IMR-90 (cell line): ENCODE measurements around the gene GAD2. TPM values are rescaled to one million over a fixed set of nuclear protein-coding genes. Genes with fewer than 3 reads are reported as not detected.

Source experiments
- ATAC-seq: fragments of 200-7000 bp; cut with Tn5 transposase; 2 replicates; pipeline ENCODE4 v1.9.1; 2020; ENCODE audit warnings: low read depth, mild to moderate bottlenecking, moderate library complexity
- BruUV-seq: library from RNA; stranded (reverse); fragments of 400-500 nt; replicated peaks from 2 replicates; lab custom pipeline; 2021; lab: Mats Ljungman, UMichigan
- CTCF ChIA-PET: fragments of 300-600 bp; formaldehyde crosslinking; extraction: SDS; loops from one replicate; lab custom pipeline; 2021; ENCODE audit warnings: antibody characterized with exemption; lab: Yijun Ruan, JAX
- POLR2A ChIA-PET: fragments of 300-600 bp; sonication (Branson Sonifier 250); formaldehyde crosslinking; loops from one replicate; lab custom pipeline; 2022; ENCODE audit warnings: antibody characterized with exemption; ENCODE audit not compliant: unreplicated experiment; lab: Charles Lee
- DNase-seq: peaks from one replicate; pipeline ENCODE4 v3.0.0; 2013
- H2AFZ ChIP-seq: replicated peaks from 2 replicates; pipeline ENCODE3; 2013; ENCODE audit warnings: low read length, mild to moderate bottlenecking; ENCODE audit not compliant: poor library complexity
- H2AK5ac ChIP-seq: 2 replicates; pipeline ENCODE4 v1.6.1; 2013; ENCODE audit warnings: low read depth, low read length, inconsistent platforms
- H2AK9ac ChIP-seq: replicated peaks from 2 replicates; pipeline ENCODE3; 2013; ENCODE audit warnings: mild to moderate bottlenecking, low read depth, low read length, moderate library complexity; ENCODE audit not compliant: poor library complexity
- H2BK120ac ChIP-seq: 2 replicates; pipeline ENCODE4 v1.6.1; 2013; ENCODE audit warnings: low read depth, low read length, inconsistent platforms
- H2BK15ac ChIP-seq: 3 replicates; pipeline ENCODE4 v1.6.1; 2013; ENCODE audit warnings: low read depth, low read length, inconsistent platforms
- H2BK20ac ChIP-seq: 2 replicates; pipeline ENCODE4 v1.6.1; 2013; ENCODE audit warnings: low read depth, mild to moderate bottlenecking, inconsistent platforms, low read length, moderate library complexity
- H2BK5ac ChIP-seq: 2 replicates; pipeline ENCODE4 v1.6.1; 2013; ENCODE audit warnings: mild to moderate bottlenecking, low read depth, low read length, inconsistent platforms; ENCODE audit not compliant: poor library complexity, severe bottlenecking
- H3K14ac ChIP-seq: replicated peaks from 2 replicates; pipeline ENCODE4 v1.6.1; 2013; ENCODE audit warnings: low read depth, low read length, inconsistent platforms
- H3K18ac ChIP-seq: 2 replicates; pipeline ENCODE4 v1.6.1; 2013; ENCODE audit warnings: low read depth, low read length, control low read depth
- H3K23ac ChIP-seq: 2 replicates; pipeline ENCODE4 v1.6.1; 2013; ENCODE audit warnings: low read depth, low read length, inconsistent platforms
- H3K27ac ChIP-seq: 2 replicates; pipeline ENCODE4 v1.5.1; 2013; ENCODE audit warnings: mild to moderate bottlenecking, control low read depth, low read length; ENCODE audit not compliant: insufficient read depth
- H3K27me3 ChIP-seq: 2 replicates; pipeline ENCODE4 v1.6.1; 2013; ENCODE audit warnings: low read length; ENCODE audit not compliant: control insufficient read depth, insufficient read depth
- H3K36me3 ChIP-seq: 2 replicates; pipeline ENCODE4 v1.6.1; 2013; ENCODE audit warnings: low read length, mixed read lengths; ENCODE audit not compliant: control insufficient read depth, insufficient read depth
- H3K4ac ChIP-seq: 2 replicates; pipeline ENCODE4 v1.6.1; 2013; ENCODE audit warnings: low read depth, low read length, inconsistent platforms
- H3K4me1 ChIP-seq: 2 replicates; pipeline ENCODE4 v1.6.1; 2013; ENCODE audit warnings: low read length, mixed read lengths; ENCODE audit not compliant: control insufficient read depth, insufficient read depth
- H3K4me2 ChIP-seq: 2 replicates; pipeline ENCODE4 v1.6.1; 2013; ENCODE audit warnings: low read depth, mild to moderate bottlenecking, control low read depth, low read length, moderate library complexity
- H3K4me3 ChIP-seq: 2 replicates; pipeline ENCODE4 v1.5.1; 2013; ENCODE audit warnings: low read depth, mild to moderate bottlenecking, control low read depth, low read length, moderate library complexity; ENCODE audit not compliant: insufficient read depth
- H3K56ac ChIP-seq: 2 replicates; pipeline ENCODE4 v1.6.1; 2013; ENCODE audit warnings: low read length, inconsistent platforms; ENCODE audit not compliant: insufficient read depth; ENCODE audit errors: extremely low read depth
- H3K79me1 ChIP-seq, 2 experiments: 2 replicates each; pipeline ENCODE4 v1.6.1; 2013; ENCODE audit warnings: low read length in 2 of 2, inconsistent platforms in 1 of 2, low read depth in 1 of 2
- H3K9ac ChIP-seq: 2 replicates; pipeline ENCODE4 v1.6.1; 2013; ENCODE audit warnings: low read depth, low read length, control low read depth
- H3K9me1 ChIP-seq: 2 replicates; pipeline ENCODE4 v1.6.1; 2013; ENCODE audit warnings: low read length, inconsistent platforms; ENCODE audit not compliant: insufficient read depth
- H3K9me3 ChIP-seq: 2 replicates; pipeline ENCODE4 v1.6.1; 2013; ENCODE audit warnings: low read length; ENCODE audit not compliant: control insufficient read depth, insufficient read depth
- H4K20me1 ChIP-seq: 2 replicates; pipeline ENCODE4 v1.6.1; 2013; ENCODE audit warnings: low read length, inconsistent platforms; ENCODE audit not compliant: insufficient read depth
- H4K5ac ChIP-seq: 2 replicates; pipeline ENCODE4 v1.6.1; 2013; ENCODE audit warnings: mild to moderate bottlenecking, low read depth, low read length, control low read depth
- H4K8ac ChIP-seq, 2 experiments: 2 replicates each; pipeline ENCODE4 v1.6.1; 2013; ENCODE audit warnings: low read depth in 2 of 2, low read length in 2 of 2, control low read depth in 1 of 2, inconsistent platforms in 1 of 2
- H4K91ac ChIP-seq: 2 replicates; pipeline ENCODE4 v1.6.1; 2013; ENCODE audit warnings: low read depth, low read length, inconsistent platforms; ENCODE audit not compliant: insufficient read depth
- CEBPB ChIP-seq: IDR thresholded peaks from 2 replicates; pipeline ENCODE4 v1.6.1; 2012; ENCODE audit warnings: low read depth, low read length, improper control_type of control experiment
- POLR2A ChIP-seq: IDR thresholded peaks from 2 replicates; pipeline ENCODE4 v1.6.1; 2012; ENCODE audit warnings: mild to moderate bottlenecking, low read depth, low read length
- RFX5 ChIP-seq: IDR thresholded peaks from 2 replicates; pipeline ENCODE4 v1.8.0; 2012; ENCODE audit warnings: low read depth, mild to moderate bottlenecking, low read length, moderate library complexity
- WGBS, 2 experiments: methylation state at CpG; one replicate each; pipeline versions ENCODE4 v1.1.5 to v1.1.7; 2013; ENCODE audit warnings: missing lambda C conversion rate in 2 of 2; ENCODE audit not compliant: insufficient read length in 1 of 2; ENCODE audit errors: extremely low coverage in 2 of 2; 5-methylcytosine and 5-hydroxymethylcytosine counted together
- dilution Hi-C: fragments of 300-500 bp; cut with HindIII; formaldehyde crosslinking; loops from one replicate; pipeline ENCODE4 v1.14.3; 2018; ENCODE audit warnings: low sequenced_read_pairs; ENCODE audit not compliant: unreplicated experiment
- in situ Hi-C: fragments of 300-500 bp; cut with MboI; formaldehyde crosslinking; loops from 3 replicates; pipeline ENCODE4 v1.14.3; 2019; ENCODE audit warnings: low sequenced_read_pairs, inconsistent platforms, mixed read lengths
- intact Hi-C: fragments of 100-400 bp; cut with micrococcal nuclease; formaldehyde crosslinking; loops from 2 replicates; pipeline ENCODE4 v1.10.0; 2022
- polyA plus RNA-seq, 3 experiments: library from polyadenylated mRNA; depleted of rRNA; stranded (reverse); fragments of >200 nt; gene quantifications; 2 replicates each; pipeline ENCODE4 v1.2.3, GENCODE V29; 2012; ENCODE audit warnings: low replicate concordance in 1 of 3
- total RNA-seq: library from RNA; depleted of rRNA; stranded (reverse); fragments of >200 nt; gene quantifications from 2 replicates; pipeline ENCODE4 v1.2.3, GENCODE V29; 2012
- TF ChIP-seq, protein P1 (sequence below): conservative IDR thresholded peaks from 2 replicates; pipeline ENCODE4 v1.5.1; 2012; ENCODE audit warnings: mild to moderate bottlenecking, low read depth, low read length, improper control_type of control experiment

Gene GAD2
- total and polyA plus RNA-seq, 2 of the 4 experiments (the other 2 are of a cell fraction): not detected

DNA sequence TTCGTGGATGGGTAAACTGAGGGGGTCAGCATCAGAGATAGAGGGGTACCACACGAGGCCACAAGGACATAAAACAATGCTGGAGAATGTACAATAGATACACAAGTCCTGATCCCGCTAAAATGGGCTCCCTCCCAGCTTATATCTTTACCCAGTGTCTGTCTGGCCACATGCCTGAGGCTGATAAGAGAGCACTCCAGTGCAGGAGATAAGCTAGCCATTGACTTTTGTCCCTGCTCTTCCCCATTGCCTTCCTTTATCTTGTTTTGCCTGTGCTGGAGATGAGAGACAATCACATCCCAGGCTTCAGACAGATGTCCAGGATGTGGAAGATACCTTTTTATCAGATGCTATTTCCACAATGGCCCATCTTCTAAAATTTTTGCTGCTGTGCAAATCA is 6.0 kb downstream of the GAD2 start:
- TF ChIP-seq RFX5 (no peak), POLR2A (no peak), CEBPB (no peak)
- TF ChIP-seq, protein P1, sequence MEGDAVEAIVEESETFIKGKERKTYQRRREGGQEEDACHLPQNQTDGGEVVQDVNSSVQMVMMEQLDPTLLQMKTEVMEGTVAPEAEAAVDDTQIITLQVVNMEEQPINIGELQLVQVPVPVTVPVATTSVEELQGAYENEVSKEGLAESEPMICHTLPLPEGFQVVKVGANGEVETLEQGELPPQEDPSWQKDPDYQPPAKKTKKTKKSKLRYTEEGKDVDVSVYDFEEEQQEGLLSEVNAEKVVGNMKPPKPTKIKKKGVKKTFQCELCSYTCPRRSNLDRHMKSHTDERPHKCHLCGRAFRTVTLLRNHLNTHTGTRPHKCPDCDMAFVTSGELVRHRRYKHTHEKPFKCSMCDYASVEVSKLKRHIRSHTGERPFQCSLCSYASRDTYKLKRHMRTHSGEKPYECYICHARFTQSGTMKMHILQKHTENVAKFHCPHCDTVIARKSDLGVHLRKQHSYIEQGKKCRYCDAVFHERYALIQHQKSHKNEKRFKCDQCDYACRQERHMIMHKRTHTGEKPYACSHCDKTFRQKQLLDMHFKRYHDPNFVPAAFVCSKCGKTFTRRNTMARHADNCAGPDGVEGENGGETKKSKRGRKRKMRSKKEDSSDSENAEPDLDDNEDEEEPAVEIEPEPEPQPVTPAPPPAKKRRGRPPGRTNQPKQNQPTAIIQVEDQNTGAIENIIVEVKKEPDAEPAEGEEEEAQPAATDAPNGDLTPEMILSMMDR: no peak
- H3K9me1 ChIP-seq: no peaks in the 10 kb centered on the region
- ATAC-seq: no peak
- H3K27me3 ChIP-seq: no peaks in the 10 kb centered on the region; the same call in 1 of the 2 replicates
- H2BK15ac ChIP-seq: no peak overlapping the region
- H4K8ac ChIP-seq: no peak overlapping the region
- H4K5ac ChIP-seq: no peak overlapping the region
- no peak overlapping the region for H2BK5ac ChIP-seq
- H2AK9ac ChIP-seq: no peak overlapping the region
- no peak overlapping the region for H3K9ac ChIP-seq
- dilution Hi-C loops: no loop called here
- H3K56ac ChIP-seq: no peak overlapping the region
- H3K4me1 ChIP-seq: no peaks in the 10 kb centered on the region
- no peaks in the 10 kb centered on the region for H3K79me1 ChIP-seq
- intact Hi-C loops: no loop called here
- no peak for DNase-seq
- no CpG with 5 or more reads among the region's 3 CpGs for WGBS, 2 experiments
- no peaks in the 10 kb centered on the region for H4K20me1 ChIP-seq
- no peak overlapping the region for H3K14ac ChIP-seq
- no peak overlapping the region for H3K4me2 ChIP-seq
- no peak overlapping the region for H3K27ac ChIP-seq
- in situ Hi-C loops: no loop called here
- ChIA-PET CTCF (no interaction called here), POLR2A (no interaction called here)
- H3K36me3 ChIP-seq: no peaks in the 10 kb centered on the region
- no peak overlapping the region for H2AFZ ChIP-seq
- H3K9me3 ChIP-seq: peaks cover 12% of the 10 kb centered on the region
- H2AK5ac ChIP-seq: no peak overlapping the region
- no peak overlapping the region for H4K91ac ChIP-seq
- no peak overlapping the region for H3K4ac ChIP-seq
- no peak overlapping the region for H3K18ac ChIP-seq
- no peak overlapping the region for H2BK120ac ChIP-seq
- no peak overlapping the region for H3K23ac ChIP-seq
- no peak overlapping the region for H3K4me3 ChIP-seq
- no peak overlapping the region for H2BK20ac ChIP-seq
- BruUV-seq: no TSS peak
